H1 (cell line): ENCODE results near the gene RMND1. TPM values are rescaled to one million over a fixed set of nuclear protein-coding genes. Genes with fewer than 3 reads are reported as not detected.

ENCODE experiments used
- CTCF ChIA-PET: fragments of 300-600 bp; sonication (Branson Sonifier 250); formaldehyde crosslinking; loops from one replicate; lab custom pipeline; 2021; ENCODE audit not compliant: partially characterized antibody; lab: Charles Lee
- POLR2A ChIA-PET: fragments of 300-600 bp; sonication (Branson Sonifier 250); formaldehyde crosslinking; loops from one replicate; lab custom pipeline; 2021; ENCODE audit warnings: inconsistent platforms; ENCODE audit not compliant: partially characterized antibody; lab: Charles Lee
- DNase-seq, 2 experiments: peaks; one replicate each; pipeline versions ENCODE4 v3.0.0 to v3.0.0-alpha.2; 2010 to 2022; ENCODE audit warnings: low spot score in 2 of 2, low read depth in 1 of 2, mixed read lengths in 1 of 2
- FAIRE-seq: peaks from 2 replicates; lab custom pipeline; 2011; peaks lifted over from hg19 to GRCh38; lab: Jason Lieb, UNC
- H2AFZ ChIP-seq: 2 replicates; pipeline ENCODE4 v1.8.1; 2012; ENCODE audit warnings: low read length, inconsistent platforms
- H2AK5ac ChIP-seq: 2 replicates; pipeline ENCODE4 v1.6.1; 2013; ENCODE audit warnings: low read depth, low read length
- H2BK120ac ChIP-seq: replicated peaks from 2 replicates; pipeline ENCODE3; 2013; ENCODE audit warnings: low read depth, low read length, inconsistent platforms
- H2BK12ac ChIP-seq: 2 replicates; pipeline ENCODE4 v1.6.1; 2013; ENCODE audit warnings: low read depth, low read length
- H2BK15ac ChIP-seq: 2 replicates; pipeline ENCODE4 v1.6.1; 2013; ENCODE audit warnings: low read length
- H2BK20ac ChIP-seq: 2 replicates; pipeline ENCODE4 v1.6.1; 2013; ENCODE audit warnings: low read length
- H2BK5ac ChIP-seq: 2 replicates; pipeline ENCODE4 v1.6.1; 2013; ENCODE audit warnings: low read depth, low read length
- H3K14ac ChIP-seq: 2 replicates; pipeline ENCODE4 v1.6.1; 2013; ENCODE audit warnings: inconsistent platforms; ENCODE audit not compliant: insufficient read length
- H3K18ac ChIP-seq: 2 replicates; pipeline ENCODE4 v1.6.1; 2013; ENCODE audit warnings: low read length; ENCODE audit errors: extremely low read depth
- H3K23ac ChIP-seq: 2 replicates; pipeline ENCODE4 v1.6.1; 2013; ENCODE audit warnings: inconsistent platforms; ENCODE audit not compliant: insufficient read length
- H3K23me2 ChIP-seq: 2 replicates; pipeline ENCODE4 v1.6.1; 2013; ENCODE audit warnings: low read depth, low read length
- H3K27ac ChIP-seq: 2 replicates; pipeline ENCODE4 v1.6.1; 2011; ENCODE audit warnings: low read depth, low read length, inconsistent platforms
- H3K27me3 ChIP-seq, 4 experiments: replicated peaks in 1 of 4; 1 replicate in 1 of 4; 2 replicates in 3 of 4; pipeline versions ENCODE4 v1.6.1 to v1.8.1; 2011 to 2013; ENCODE audit warnings: low read length in 3 of 4, mild to moderate bottlenecking in 3 of 4, inconsistent platforms in 2 of 4, mixed read lengths in 2 of 4, moderate library complexity in 1 of 4; ENCODE audit not compliant: control insufficient read depth in 3 of 4, insufficient read depth in 3 of 4; ENCODE audit errors: extremely low read depth in 1 of 4
- H3K36me3 ChIP-seq, 4 experiments: 2 replicates each; pipeline versions ENCODE4 v1.6.1 to v1.8.1; 2011 to 2013; ENCODE audit warnings: mild to moderate bottlenecking in 4 of 4, low read length in 3 of 4, moderate library complexity in 2 of 4, control low read depth in 1 of 4, inconsistent platforms in 1 of 4; ENCODE audit not compliant: insufficient read depth in 4 of 4, control insufficient read depth in 2 of 4
- H3K4ac ChIP-seq: replicated peaks from 2 replicates; pipeline ENCODE3; 2013; ENCODE audit warnings: low read length, low read depth, mixed read lengths, inconsistent platforms; ENCODE audit not compliant: insufficient read length
- H3K4me1 ChIP-seq, 4 experiments: replicated peaks in 1 of 4; 1 replicate in 1 of 4; 2 replicates in 3 of 4; pipeline versions ENCODE4 v1.6.1 to v1.8.1; 2011 to 2013; ENCODE audit warnings: low read length in 3 of 4, inconsistent platforms in 2 of 4, mixed read lengths in 1 of 4; ENCODE audit not compliant: insufficient read depth in 4 of 4, control insufficient read depth in 3 of 4
- H3K4me2 ChIP-seq, 2 experiments: 2 replicates each; pipeline versions ENCODE4 v1.6.1 to v1.8.1; 2011 to 2013; ENCODE audit warnings: low read depth in 2 of 2, low read length in 2 of 2, control low read depth in 1 of 2, inconsistent platforms in 1 of 2, mild to moderate bottlenecking in 1 of 2; ENCODE audit not compliant: insufficient read depth in 1 of 2
- H3K4me3 ChIP-seq, 4 experiments: fragments of 200-600, 300-600 bp in 1 of 4; sonication (generic), shearing (Covaris generic), sonication (Bioruptor Twin) in 1 of 4; 2 replicates each; pipeline versions ENCODE4 v1.5.1 to v1.8.1; 2011 to 2016; ENCODE audit warnings: low read length in 4 of 4, low read depth in 3 of 4, control low read depth in 2 of 4, inconsistent platforms in 2 of 4, mild to moderate bottlenecking in 2 of 4, mixed read lengths in 1 of 4, moderate library complexity in 1 of 4; ENCODE audit not compliant: insufficient read depth in 2 of 4; ENCODE audit errors: extremely low read depth in 1 of 4
- H3K56ac ChIP-seq: replicated peaks from 2 replicates; pipeline ENCODE3; 2013; ENCODE audit warnings: low read depth, mild to moderate bottlenecking, mixed read lengths, low read length, inconsistent platforms; ENCODE audit not compliant: insufficient read length
- H3K79me1 ChIP-seq: 2 replicates; pipeline ENCODE4 v1.6.1; 2013; ENCODE audit warnings: low read depth, low read length, control low read depth
- H3K79me2 ChIP-seq, 2 experiments: 2 replicates each; pipeline versions ENCODE4 v1.6.1 to v1.8.1; 2012 to 2013; ENCODE audit warnings: low read length in 2 of 2, mild to moderate bottlenecking in 2 of 2, inconsistent platforms in 1 of 2; ENCODE audit not compliant: insufficient read depth in 2 of 2, control insufficient read depth in 1 of 2
- H3K9ac ChIP-seq, 4 experiments: replicated peaks in 1 of 4; 1 replicate in 1 of 4; 2 replicates in 3 of 4; pipeline versions ENCODE4 v1.6.1 to v1.8.1; 2011 to 2013; ENCODE audit warnings: low read depth in 3 of 4, low read length in 3 of 4, control low read depth in 2 of 4, mild to moderate bottlenecking in 2 of 4, moderate library complexity in 2 of 4, inconsistent platforms in 1 of 4; ENCODE audit errors: extremely low read depth in 1 of 4
- H3K9me3 ChIP-seq, 2 experiments: 2 replicates each; pipeline versions ENCODE4 v1.6.1 to v1.8.1; 2012 to 2013; ENCODE audit warnings: mild to moderate bottlenecking in 2 of 2, moderate library complexity in 2 of 2, control low read depth in 1 of 2, inconsistent platforms in 1 of 2, low read depth in 1 of 2, low read length in 1 of 2, mixed read lengths in 1 of 2; ENCODE audit not compliant: insufficient read depth in 2 of 2
- H4K20me1 ChIP-seq, 2 experiments: replicated peaks in 1 of 2; 2 replicates each; pipeline versions ENCODE3 to v1.8.1; 2011 to 2013; ENCODE audit warnings: inconsistent platforms in 2 of 2, low read length in 2 of 2, mild to moderate bottlenecking in 1 of 2; ENCODE audit not compliant: insufficient read depth in 2 of 2, control insufficient read depth in 1 of 2
- H4K5ac ChIP-seq: 2 replicates; pipeline ENCODE4 v1.6.1; 2013; ENCODE audit warnings: low read length, low read depth, mixed read lengths, inconsistent platforms; ENCODE audit not compliant: insufficient read length
- H4K8ac ChIP-seq: 2 replicates; pipeline ENCODE4 v1.8.0; 2013; ENCODE audit warnings: mild to moderate bottlenecking, moderate library complexity, low read length, inconsistent platforms; ENCODE audit not compliant: insufficient read depth; ENCODE audit errors: extremely low read depth
- H4K91ac ChIP-seq: replicated peaks from 2 replicates; pipeline ENCODE3; 2013; ENCODE audit warnings: low read length, mixed read lengths, inconsistent platforms; ENCODE audit not compliant: insufficient read length
- CBX5 ChIP-seq: fragments of 300-800, 300-1000 bp; sonication (generic); IDR thresholded peaks from 2 replicates; pipeline ENCODE4 v1.7.1; 2016; ENCODE audit warnings: antibody characterized with exemption, low read length, low read depth
- CHD2 ChIP-seq: IDR thresholded peaks from 2 replicates; pipeline ENCODE4 v1.6.1; 2012; ENCODE audit warnings: low read length, improper control_type of control experiment
- JUN ChIP-seq: IDR thresholded peaks from 2 replicates; pipeline ENCODE4 v1.6.1; 2011; ENCODE audit warnings: low read depth, mild to moderate bottlenecking, improper control_type of control experiment, low read length
- MAFK ChIP-seq: IDR thresholded peaks from 2 replicates; pipeline ENCODE4 v1.6.1; 2012; ENCODE audit warnings: low read depth, mild to moderate bottlenecking, improper control_type of control experiment, low read length
- POLR2AphosphoS5 ChIP-seq: IDR thresholded peaks from 2 replicates; pipeline ENCODE4 v1.6.1; 2011; ENCODE audit warnings: low read depth, low read length
- SAP30 ChIP-seq: fragments of 300-600 bp; sonication (generic); IDR thresholded peaks from 2 replicates; pipeline ENCODE4 v1.7.1; 2012; ENCODE audit warnings: low read length, moderate library complexity, mild to moderate bottlenecking, inconsistent platforms; ENCODE audit not compliant: insufficient read depth, insufficient replicate concordance
- SRF ChIP-seq: IDR thresholded peaks from 2 replicates; pipeline ENCODE4 v1.6.1; 2011; ENCODE audit warnings: mild to moderate bottlenecking, low read depth, low read length, moderate library complexity
- TBP ChIP-seq: IDR thresholded peaks from 2 replicates; pipeline ENCODE4 v1.6.1; 2011; ENCODE audit warnings: low read depth, low read length, improper control_type of control experiment
- TCF12 ChIP-seq: IDR thresholded peaks from 2 replicates; pipeline ENCODE4 v1.6.1; 2011; ENCODE audit warnings: low read depth, mild to moderate bottlenecking, low read length
- WGBS, 2 experiments: shearing (Covaris generic) in 1 of 2; methylation state at CpG; one replicate each; pipeline versions ENCODE4 v1.1.6 to v1.1.7; 2013 to 2015; ENCODE audit warnings: low lambda C conversion rate in 2 of 2, mixed read lengths in 2 of 2, inconsistent platforms in 1 of 2, low coverage in 1 of 2, missing lambda C conversion rate in 1 of 2; ENCODE audit not compliant: insufficient replicate concordance in 2 of 2, insufficient coverage in 1 of 2, insufficient read length in 1 of 2; ENCODE audit errors: extremely low coverage in 1 of 2, missing lambda C conversion rate in 1 of 2; 5-methylcytosine and 5-hydroxymethylcytosine counted together
- polyA plus RNA-seq, 7 experiments: library from polyadenylated mRNA; depleted of rRNA in 3 of 7; stranded (reverse) in 5 of 7; unstranded in 2 of 7; fragments of >200 nt in 5 of 7; fragments of 200-250 nt in 2 of 7; gene quantifications; 1 replicate in 5 of 7; 2 replicates in 1 of 7; 4 replicates in 1 of 7; pipeline versions ENCODE4 v1.2.1 to v1.2.3, GENCODE V29; 2011 to 2013; ENCODE audit warnings: missing spikeins in 2 of 7, mixed read lengths in 2 of 7
- total RNA-seq: library from RNA; stranded (reverse); fragmentation: NEBNext Ultra II Directional; extraction: Animal tissue kit (Norgen Biotek cat#: 25700); gene quantifications from 2 replicates; pipeline ENCODE4 v1.2.1, GENCODE V29; 2021

Gene RMND1
- total and polyA plus RNA-seq, 2 of the 8 experiments (the other 6 are each of a cell fraction or from before 2014, with no cell fraction given), result 7.3 to 21.9 TPM

GRCh38 chr6:151409679-151410078 lies 42.2 kb downstream of the RMND1 start:
- no peak overlapping the region for H4K8ac ChIP-seq
- no peak overlapping the region for H2AK5ac ChIP-seq
- no peak overlapping the region for H3K56ac ChIP-seq
- no peak overlapping the region for H3K9ac ChIP-seq
- no peak overlapping the region for H3K23ac ChIP-seq
- ChIA-PET POLR2A (interaction anchor here (0.6 to 1.5 kb wide), 3 partner anchors 14 to 400 kb away, joined by 3 read pairs; no protein-coding TSS in a partner anchor), CTCF (no interaction called here)
- H3K4me2 ChIP-seq, result no peak overlapping the region
- DNase-seq, result no peak
- no peaks in the 10 kb centered on the region for H3K4me1 ChIP-seq
- no peaks in the 10 kb centered on the region for H3K9me3 ChIP-seq
- H3K23me2 ChIP-seq, result no peaks in the 10 kb centered on the region
- H4K5ac ChIP-seq, result no peak overlapping the region
- no peak overlapping the region for H2BK5ac ChIP-seq
- H3K36me3 ChIP-seq, result peaks cover 6 to 58% (median 30%) of the 10 kb centered on the region in 4 experiments; a peak in 7 of 8 replicates
- no peaks in the 10 kb centered on the region for H3K79me2 ChIP-seq
- H3K18ac ChIP-seq, result no peak overlapping the region
- TF ChIP-seq POLR2AphosphoS5 (peak; percentile 57), MAFK (no peak), TCF12 (no peak), CHD2 (no peak), SRF (no peak), CBX5 (no peak), TBP (no peak), SAP30 (no peak), JUN (no peak)
- TF ChIP-seq, all 59 proteins: peak for 1
- Histone ChIP-seq H2BK120ac (no peak overlapping the region), H4K91ac (no peak overlapping the region), H3K27ac (no peak overlapping the region), H3K79me1 (no peaks in the 10 kb centered on the region), H3K14ac (no peak overlapping the region), H3K4ac (no peak overlapping the region), H3K4me3 (no peak overlapping the region), H2BK20ac (no peak overlapping the region), H2BK15ac (no peak overlapping the region), H2BK12ac (no peak overlapping the region), H2AFZ (no peak overlapping the region), H3K27me3 (no peaks in the 10 kb centered on the region), H4K20me1 (peaks cover 0 to 7% of the 10 kb centered on the region in 2 experiments)
- FAIRE-seq, result no peak
- 94% methylated on average over 7 of the region's 7 CpGs; no CpG with 5 or more reads in 1 of the 2 experiments for WGBS, 2 experiments
